Cerebellar cortex (tissue), 1 donor: ENCODE measurements around the gene MLEC.

Experiments used
- DNase-seq: peaks from one replicate; pipeline ENCODE4 v3.0.0-alpha.2; 2015; ENCODE audit warnings: low spot score

Gene MLEC, protein sequence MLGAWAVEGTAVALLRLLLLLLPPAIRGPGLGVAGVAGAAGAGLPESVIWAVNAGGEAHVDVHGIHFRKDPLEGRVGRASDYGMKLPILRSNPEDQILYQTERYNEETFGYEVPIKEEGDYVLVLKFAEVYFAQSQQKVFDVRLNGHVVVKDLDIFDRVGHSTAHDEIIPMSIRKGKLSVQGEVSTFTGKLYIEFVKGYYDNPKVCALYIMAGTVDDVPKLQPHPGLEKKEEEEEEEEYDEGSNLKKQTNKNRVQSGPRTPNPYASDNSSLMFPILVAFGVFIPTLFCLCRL

DNA sequence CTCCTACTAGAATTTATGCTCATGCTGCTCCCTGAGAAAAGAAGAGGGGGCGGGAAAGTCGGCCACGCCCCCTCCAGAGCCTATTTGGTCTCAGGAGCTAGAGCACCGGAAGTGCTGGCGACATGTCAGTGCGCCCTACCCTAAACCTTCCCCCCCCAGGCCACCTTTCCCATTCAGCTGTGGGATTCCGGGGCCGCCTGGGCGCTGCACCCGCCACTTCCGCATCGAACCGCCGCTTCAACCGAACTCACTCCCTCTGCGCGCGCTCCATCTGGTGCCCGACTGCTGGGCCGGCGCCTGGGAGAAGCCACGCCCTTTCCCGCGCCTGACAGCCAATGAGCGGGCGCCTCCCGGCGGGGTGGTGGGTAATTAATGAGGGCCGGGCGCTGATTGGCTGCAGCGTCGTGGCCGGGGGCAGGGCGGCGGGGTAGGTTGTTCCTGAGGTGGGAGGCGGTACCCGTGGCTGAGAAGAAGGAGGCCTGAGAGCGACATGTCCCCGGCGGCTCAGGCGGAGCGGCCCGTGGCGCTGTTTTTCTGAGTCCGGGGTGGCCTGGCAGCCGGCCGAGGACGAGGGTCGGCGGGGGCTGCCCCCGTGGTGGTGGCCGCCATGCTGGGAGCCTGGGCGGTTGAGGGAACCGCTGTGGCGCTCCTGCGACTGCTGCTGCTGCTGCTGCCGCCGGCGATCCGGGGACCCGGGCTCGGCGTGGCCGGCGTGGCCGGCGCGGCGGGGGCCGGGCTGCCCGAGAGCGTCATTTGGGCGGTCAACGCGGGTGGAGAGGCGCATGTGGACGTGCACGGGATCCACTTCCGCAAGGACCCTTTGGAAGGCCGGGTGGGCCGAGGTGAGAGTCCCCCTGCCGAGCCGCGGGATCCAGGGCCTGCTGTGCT, at the start of gene MLEC:
Gene MLEC, plus strand, starts transcription at position 460 of the 888 bp plus-strand sequence. Its CDS starts 148 bp downstream, at position 608.
- DNase-seq: peak; percentile 98

DNA sequence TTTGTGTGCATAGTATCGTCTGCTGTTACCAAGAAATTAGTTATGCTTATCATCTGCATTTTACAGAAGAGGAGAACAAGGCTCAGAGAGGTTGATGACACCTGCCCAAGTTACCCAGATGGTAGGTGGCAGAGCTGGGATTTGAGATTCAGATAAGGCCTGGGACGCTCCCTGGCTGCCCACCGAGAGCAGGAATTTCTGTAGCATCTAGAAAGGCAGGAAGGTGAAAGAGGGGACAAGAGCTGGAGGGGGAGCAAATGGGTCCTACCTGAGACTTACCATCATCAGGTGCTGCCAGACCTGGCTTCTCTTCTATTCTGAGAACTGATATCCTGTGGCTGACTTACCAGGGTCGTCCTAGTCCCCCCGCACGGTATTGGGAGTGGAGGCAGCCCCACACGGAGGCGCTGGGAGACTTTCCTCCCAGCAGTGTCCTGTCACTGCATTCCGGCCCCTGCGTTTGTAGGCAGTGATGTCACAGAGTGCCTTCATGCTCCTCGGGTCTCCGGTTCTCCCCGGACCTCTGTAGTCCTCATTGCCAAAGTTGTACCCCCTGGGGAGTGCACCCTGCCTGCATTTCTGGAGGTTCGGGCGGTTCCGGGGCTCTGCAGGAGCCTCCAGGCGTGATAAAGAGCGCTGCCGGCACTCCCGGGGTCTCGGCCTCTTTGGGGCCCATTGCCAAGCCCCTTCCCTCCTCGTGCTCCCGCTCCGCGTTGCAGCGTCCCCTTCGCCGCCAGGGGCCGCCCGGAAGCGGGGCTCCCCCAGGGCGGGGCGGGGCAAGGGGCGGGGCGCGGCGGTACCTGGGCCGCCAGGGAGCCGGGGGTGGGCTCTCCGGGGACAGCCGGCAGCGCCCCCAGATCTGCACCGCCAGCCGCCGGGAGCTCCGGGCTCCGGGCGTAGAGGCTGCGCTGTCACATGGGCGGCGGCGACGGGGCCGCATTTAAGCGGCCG, 46.9 kb upstream of the MLEC start, which contains the start of gene CABP1:
Gene CABP1, plus strand, starts transcription at position 856 of the 951 bp plus-strand sequence. Its CDS starts 60 bp downstream, at position 916.
- DNase-seq: peak; percentile 37

DNA sequence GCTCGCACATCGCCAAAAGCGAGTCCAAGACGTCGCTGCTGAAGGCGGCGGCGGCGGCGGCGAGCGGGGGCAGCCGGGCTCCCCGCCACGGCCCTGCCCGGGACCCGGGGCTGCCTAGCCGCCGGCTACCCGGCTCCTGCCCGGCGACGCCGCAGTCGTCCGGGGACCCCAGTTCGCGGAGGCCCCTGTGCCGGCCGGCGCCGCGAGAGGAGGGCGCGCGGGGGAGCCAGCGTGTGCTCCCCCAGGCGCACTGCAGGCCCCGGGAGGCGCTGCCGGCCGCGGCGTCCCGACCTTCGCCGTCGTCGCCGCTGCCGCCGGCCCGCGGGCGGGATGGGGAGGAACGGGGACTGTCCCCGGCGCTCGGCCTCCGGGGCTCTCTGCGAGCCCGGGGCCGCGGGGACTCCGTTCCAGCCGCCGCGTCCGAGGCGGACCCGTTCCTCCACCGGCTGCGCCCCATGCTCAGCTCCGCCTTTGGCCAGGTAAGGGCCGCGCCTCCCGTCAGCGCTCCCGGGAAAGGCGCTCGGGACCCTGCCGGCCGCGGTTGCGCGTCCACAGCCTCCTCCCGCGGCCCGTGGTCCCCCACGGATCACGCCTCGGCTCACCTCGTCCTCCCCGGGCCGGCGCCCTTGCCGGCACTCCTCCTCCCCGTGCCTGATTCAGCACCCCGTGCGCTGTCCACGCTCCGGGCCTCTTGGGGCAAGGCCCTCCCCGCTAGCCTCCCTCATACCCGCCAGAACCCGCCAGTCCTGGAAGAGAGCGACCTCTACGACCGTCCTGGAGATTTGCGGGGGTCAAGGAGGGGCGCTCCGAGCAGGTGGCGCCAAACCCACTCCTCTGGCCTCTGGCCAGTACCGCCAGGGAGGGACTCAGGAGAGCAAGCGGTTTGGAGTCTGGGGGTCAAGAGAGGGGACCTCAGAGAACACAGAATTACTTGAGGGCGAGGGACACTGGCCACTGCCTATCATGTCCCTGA, 45.8 kb upstream of the MLEC start:
- DNase-seq: peak; percentile 36

DNA sequence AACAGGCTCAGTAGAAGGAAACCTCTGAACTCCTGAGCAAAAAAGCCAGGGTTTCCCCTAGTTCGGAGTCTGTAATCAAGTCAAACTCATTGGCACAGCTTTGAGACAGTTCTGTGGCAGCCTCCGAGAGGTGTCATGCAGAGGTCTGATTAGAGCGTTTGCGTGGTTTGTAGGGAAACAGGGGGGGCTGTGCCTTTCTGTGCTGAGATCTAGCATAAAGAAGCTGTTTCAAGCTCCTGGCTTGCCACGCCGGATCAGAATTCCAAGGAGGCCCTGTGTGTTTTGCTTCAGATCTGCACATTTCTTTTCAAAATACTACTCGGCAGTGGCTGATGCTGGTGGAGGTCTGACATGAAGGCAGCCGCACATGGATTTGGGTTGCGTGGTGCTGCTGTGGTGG, 44.8 kb upstream of the MLEC start:
- peak; percentile 43 for DNase-seq

DNA sequence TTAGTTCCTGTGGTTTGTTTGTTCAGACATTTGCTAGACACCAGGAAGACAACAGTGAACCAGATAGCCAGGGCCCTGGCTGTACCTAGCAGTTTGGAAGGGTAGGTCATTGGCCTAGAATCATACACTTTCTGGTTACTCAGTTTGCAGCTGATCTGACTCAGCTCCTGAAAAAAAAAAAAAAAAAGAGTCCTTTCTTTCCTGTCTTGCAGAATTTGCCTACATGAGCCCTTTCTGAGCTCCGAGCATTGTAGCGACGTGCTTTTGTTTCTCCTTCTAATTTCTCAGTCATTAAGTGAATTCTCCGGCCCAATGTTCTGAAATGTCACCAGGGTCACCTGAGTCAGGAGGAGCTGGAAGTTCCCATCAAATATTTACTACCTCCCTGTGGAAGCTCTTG, 44.1 kb upstream of the MLEC start:
- DNase-seq: no peak

DNA sequence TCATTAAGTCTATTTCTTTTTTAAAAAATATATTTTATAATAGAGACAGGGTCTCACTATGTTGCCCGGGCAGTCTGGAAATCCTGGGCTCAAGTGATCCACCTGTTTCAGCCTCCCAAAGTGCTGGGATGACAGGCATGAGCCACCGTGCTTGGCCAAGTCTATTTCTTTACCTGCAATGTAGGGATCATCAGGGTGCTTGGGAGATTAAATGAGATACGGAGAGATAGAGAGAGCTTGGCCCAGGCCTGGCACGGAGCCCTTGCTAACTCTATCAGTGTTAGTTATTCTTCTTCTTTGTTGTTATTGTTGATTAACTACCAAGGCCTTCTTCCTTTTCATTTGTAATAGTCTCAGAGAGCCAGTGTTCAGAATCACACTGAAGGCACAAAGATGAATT, 43.4 kb upstream of the MLEC start:
- no peak for DNase-seq

DNA sequence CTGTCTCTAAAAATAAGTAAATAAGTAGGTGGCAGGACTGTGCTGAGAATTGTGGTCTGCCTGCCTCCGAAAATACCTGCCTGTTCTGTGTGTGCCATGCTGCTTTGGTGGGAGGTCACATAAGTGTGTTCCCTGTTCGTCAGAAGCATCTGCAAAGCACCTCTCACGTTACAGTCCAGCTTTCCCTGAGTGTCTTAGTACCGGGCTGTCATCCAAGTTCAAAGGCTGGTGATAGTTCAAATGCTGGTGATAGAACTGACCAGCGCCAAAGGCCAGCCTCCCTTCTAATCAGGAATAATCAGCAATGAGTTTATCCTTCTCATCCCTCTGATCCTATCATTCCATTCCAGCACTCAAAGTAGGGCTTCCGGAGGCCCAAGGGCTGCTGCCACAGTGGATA, 40.9 kb upstream of the MLEC start:
- no peak for DNase-seq

DNA sequence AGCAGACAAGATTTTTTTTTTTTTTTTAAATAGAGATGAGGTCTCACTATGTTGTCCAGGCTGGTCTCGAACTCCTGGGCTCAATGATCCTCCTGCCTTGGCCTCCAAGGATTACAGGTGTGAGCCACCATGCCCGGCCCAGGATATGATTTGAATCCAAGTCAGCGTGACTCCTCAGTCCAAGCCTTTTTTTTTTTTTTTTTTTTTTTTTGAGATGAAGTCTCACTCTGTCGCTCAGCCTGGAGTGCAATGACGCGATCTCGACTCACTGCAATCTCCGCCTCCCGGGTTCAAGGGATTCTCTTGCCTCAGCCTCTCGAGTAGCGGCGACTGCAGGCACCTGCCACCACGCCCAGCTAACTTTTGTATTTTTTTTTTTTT, 39.6 kb upstream of the MLEC start:
- DNase-seq: no peak

DNA sequence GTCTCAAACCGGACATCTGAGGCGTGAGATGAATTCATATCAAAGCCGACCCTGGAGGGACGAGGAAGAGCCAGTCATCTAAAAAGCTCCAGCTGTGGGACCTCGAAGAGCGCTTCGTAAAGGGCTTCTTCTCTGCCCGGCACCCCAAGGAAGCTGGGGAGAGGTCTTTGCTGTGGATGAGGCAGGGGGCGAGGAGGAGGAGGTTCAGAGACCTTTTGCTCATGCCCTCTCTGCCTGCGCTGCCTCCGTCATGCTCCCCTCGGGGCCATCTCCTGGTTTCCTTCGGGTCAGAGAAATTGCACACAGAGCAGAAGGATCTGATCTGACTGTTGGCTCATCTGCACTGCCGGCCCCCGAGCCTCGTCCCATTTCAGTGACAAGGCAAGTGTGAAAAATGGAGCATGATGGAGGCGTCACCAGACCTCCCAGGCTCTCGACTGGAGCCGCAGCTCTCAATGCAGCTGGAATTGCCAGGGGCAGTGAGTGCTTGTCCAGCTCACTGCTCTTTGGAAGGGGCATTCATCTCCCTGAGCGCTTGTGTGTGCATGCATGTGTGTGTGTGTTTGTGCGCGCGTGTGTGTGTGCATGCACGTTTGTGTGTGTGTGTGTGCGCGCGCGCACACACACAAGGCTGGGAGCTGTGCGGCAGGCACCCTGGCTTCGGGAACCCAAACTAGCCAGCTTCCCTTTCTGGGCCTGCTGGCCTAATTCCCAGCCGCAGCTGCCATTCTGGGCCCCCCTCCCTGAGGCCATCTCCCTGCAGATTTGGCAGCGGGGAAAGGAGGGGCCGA, 37.3 kb upstream of the MLEC start:
- no peak for DNase-seq

DNA sequence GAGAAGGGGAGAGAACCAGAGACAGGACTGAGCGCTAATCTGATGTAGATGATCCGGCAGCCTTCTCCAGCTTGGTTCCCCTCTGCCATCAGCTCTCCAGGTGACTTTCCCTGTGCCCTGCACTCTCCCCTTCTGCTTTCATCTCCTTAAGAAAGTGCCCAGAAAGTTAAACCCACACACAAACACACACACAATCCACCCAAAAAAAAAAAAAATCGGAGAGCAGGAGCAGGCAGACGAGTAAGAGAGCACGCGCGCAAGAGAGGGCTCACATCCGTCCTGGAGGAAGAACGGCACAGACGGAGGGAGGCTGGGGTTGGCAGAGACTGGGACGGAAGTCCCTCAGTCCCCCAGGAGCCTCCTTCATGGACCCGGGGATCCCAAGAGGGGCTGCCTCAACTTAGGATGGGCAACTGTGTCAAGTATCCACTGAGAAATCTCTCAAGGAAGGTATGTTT, 36.7 kb upstream of the MLEC start:
- no peak for DNase-seq

DNA sequence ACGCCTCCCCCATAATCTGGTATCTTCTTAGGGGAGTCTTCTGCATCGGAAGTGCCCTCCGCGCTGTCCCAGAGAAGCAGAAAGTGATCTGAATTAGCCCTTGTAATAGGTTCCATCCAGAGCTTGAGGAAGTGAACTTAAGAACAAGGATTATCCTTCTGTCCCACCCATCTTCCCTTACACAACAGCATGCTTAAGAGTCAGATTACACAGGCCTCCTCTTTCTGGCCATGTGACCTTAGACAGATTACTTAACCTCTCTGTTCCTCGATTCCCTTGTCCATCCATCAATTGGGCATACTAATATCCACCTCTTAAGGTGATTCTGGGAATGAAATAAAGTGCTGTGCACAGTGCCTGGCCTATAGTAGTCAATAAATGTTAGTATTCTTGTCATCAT, 35.1 kb upstream of the MLEC start:
- no peak for DNase-seq

DNA sequence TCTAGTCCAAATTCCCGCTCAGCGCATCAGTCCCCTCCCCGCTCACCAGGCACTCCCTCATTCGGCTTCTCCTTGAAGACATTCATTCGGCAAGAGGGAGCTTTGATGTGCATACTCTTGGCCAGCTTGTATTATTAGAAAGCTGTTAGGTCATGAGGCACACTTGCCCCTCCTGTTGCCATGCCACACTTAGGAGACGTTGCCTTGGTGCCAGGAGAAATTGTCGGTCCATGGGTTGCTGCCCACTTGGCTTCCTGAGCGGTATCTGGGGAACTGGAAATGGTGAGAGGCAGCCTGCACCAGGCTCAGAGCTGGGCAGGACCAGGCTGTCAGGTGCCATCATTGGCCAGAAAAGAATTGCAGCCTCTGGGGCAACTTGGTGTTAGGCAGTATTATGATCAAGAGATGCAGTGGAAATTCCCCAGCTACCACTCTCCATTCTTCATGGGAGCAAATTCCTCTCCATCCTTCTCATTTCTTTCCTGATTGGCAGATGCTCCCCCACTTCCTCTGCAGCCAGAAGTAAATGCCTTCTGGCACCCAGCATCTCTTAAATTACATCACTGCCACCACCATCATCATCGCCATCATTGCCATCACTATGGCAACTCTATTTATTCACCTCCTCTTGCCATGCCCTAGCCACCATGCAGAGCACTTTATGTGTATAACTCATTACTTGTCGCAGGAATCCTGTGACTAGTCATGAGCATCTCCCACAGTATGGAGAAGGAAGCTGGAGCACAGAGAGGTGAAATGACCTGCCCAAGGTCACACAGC, 34.1 kb upstream of the MLEC start:
- peak; percentile 49 for DNase-seq

DNA sequence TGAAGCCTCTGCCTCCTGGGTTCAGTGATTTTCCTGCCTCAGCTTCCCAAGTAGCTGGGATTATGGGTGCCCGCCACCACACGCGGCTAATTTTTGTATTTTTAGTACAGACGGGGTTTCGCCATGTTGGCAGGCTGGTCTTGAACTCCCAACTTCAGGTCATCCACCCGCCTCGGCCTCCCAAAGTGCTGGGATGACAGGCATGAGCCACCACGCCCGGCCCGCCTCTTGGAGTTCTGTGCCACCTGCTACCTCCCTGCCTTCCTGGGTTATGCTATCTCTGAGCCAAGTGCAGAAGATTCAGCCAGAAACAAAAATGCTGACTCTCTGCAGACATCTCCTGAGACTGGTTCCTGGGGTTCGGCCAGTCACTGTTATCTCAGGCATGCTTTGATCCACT, 33.3 kb upstream of the MLEC start:
- DNase-seq: no peak

DNA sequence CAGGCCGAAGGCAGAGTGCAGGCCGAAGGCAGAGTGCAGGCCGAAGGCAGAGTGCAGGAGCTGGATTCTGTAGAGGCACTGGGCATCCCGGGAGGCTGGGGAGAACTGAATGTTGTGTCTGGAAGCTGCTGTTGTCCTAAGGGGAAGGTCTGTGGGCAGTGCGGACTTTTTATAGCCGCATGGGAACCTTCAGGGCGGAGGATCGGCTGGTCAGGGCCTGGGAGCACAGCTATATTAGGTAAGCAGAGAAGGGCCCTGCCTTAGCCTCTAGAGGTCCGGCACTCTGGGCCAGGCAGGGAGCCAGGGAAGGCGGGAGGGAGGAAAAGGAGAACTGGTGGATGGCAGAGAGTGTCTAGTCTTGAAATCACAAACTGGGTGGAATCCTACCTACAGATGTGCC, 32.3 kb upstream of the MLEC start:
- no peak for DNase-seq

DNA sequence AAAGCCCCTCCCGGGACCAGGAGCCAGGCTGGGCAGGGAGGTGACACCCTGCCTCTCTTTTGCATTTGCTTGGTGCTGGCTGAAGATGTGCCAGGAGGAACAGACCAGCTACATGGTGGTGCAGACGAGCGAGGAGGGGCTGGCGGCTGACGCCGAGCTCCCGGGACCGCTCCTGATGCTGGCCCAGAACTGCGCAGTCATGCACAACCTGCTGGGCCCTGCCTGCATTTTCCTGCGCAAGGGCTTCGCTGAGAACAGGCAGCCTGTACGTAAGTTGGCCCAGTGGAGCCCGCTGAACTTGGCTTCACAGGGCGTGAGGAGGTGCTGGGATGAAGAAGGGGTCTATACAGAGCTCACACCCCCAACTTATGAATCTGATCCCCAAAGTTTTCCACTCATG, 30.9 kb upstream of the MLEC start:
- DNase-seq: no peak

DNA sequence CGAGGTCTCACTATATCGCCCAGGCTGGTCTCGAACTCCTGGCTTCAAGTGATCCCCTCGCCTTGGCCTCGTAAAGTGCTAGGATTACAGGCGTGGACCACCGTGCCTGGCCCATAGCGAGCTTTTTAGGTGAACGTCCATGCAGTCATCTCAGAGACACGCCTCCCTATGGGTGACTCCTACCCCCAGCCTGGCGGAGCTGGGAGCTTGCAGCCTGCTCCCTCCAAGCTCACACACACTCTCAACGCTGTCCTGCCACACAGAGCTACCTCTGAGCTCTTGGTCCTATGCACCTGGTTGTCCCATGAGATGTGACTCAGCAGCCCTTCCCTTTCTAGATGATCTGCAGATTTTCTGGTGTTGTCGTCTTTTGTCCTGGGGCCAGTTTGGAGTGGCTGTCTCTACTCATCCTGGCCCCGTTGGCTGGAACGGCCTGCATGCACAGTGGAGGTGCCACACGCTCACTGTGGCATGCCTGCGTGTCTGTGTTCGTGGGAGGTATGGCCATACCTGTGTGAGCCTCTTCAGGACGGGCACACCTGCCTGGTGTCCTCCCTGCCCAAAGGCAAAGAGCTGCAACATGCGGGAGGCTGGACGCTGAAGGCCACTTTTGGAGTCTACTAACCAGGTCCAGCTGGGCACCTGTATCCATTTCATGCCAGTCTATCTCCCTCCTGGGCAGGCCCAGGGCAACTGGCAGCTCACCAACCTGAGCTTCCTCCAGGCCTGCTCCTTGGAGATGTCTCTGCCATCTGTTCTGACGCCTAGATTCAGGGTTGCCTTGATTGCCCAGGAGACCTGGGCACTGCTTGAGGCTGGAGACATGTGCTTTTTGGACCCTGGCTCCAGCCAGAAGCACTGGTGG, 28.4 kb upstream of the MLEC start:
- peak; percentile 83 for DNase-seq

DNA sequence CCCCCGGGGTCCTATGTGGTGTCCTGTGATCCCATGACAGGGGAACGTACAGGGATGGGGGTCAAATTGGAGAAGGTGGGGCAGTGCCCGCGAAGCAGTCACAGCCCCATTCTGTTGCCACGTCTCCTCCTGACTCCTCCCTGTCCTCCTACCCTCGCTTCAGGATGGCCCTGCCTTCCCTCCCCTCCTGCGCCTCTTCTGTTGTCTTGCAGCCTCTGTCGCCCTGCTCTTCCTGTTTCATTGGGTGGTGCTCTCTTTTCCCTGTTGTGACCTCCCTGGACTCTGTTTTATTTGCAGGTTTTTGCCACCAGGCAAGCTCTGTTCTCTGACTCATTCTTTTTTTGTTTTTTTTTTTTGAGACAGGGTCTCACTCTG, 27.8 kb upstream of the MLEC start:
- no peak for DNase-seq

DNA sequence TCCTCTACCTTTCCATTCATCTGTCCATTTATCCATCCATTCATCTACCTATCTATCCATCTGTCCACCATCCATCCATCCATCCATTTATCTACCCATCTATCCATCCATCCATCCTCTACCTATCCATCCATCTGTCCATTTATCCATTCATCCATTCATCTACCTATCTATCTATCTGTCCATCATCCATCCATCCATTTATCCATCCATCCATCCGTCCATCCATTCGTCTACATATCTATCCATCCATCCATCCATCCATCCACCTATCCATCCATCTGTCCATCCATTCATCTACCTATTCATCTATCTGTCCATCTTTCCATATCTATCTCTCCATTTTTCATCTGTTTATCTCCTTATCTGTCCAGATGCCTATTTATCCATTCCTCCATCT, 25.5 kb upstream of the MLEC start:
- DNase-seq: no peak
